Panc1 (cell line): Measurements from ENCODE around the gene CEBPA. TPM values are rescaled to one million over a fixed set of nuclear protein-coding genes. Genes with fewer than 3 reads are reported as not detected.

Source experiments
- ATAC-seq: fragments of 200-7000 bp; cut with Tn5 transposase; 2 replicates; pipeline ENCODE4 v1.9.1; 2020; ENCODE audit warnings: mild to moderate bottlenecking, moderate library complexity
- BruUV-seq: library from RNA; stranded (reverse); fragments of 400-500 nt; replicated peaks from 2 replicates; lab custom pipeline; 2021; lab: Mats Ljungman, UMichigan
- CTCF ChIA-PET: fragments of 300-600 bp; sonication (Branson Sonifier 250); formaldehyde crosslinking; loops from one replicate; lab custom pipeline; 2022; ENCODE audit warnings: antibody characterized with exemption; lab: Charles Lee
- POLR2A ChIA-PET: fragments of 300-600 bp; sonication (Branson Sonifier 250); formaldehyde crosslinking; loops from one replicate; lab custom pipeline; 2022; ENCODE audit warnings: antibody characterized with exemption; lab: Charles Lee
- DNase-seq: peaks from one replicate; pipeline ENCODE4 v3.0.0-alpha.2; 2010; ENCODE audit warnings: low read depth, low spot score
- H3K27ac ChIP-seq: 2 replicates; pipeline ENCODE4 v1.5.1; 2011; ENCODE audit warnings: mild to moderate bottlenecking, low read length, inconsistent platforms
- H3K27me3 ChIP-seq: fragments of 200-500 bp; sonication (Bioruptor generic); 2 replicates; pipeline ENCODE4 v1.6.0; 2014; ENCODE audit warnings: low read length, inconsistent platforms; ENCODE audit not compliant: control insufficient read depth, insufficient read depth
- H3K36me3 ChIP-seq: fragments of 200-500 bp; sonication (Bioruptor generic); 2 replicates; pipeline ENCODE4 v1.5.1; 2014; ENCODE audit warnings: inconsistent platforms, mild to moderate bottlenecking, low read length, moderate library complexity; ENCODE audit not compliant: control insufficient read depth, insufficient read depth
- H3K4me1 ChIP-seq: 2 replicates; pipeline ENCODE4 v1.5.1; 2011; ENCODE audit warnings: inconsistent platforms, mild to moderate bottlenecking, low read length, moderate library complexity; ENCODE audit not compliant: control insufficient read depth, insufficient read depth
- H3K4me3 ChIP-seq, 2 experiments: 2 replicates each; pipeline ENCODE4 v1.5.1; 2011 to 2012; ENCODE audit warnings: low read depth in 2 of 2, low read length in 2 of 2, mild to moderate bottlenecking in 2 of 2, inconsistent platforms in 1 of 2, moderate library complexity in 1 of 2
- H3K9me3 ChIP-seq: fragments of 200-500 bp; sonication (Bioruptor generic); 2 replicates; pipeline ENCODE4 v1.5.1; 2014; ENCODE audit warnings: low read depth, mild to moderate bottlenecking, inconsistent platforms, low read length, moderate library complexity; ENCODE audit not compliant: control insufficient read depth, insufficient read depth
- CTCF ChIP-seq: fragments of 450-650 bp; IDR thresholded peaks from 2 replicates; pipeline ENCODE4 v1.5.1; 2017; ENCODE audit warnings: mild to moderate bottlenecking
- POLR2AphosphoS5 ChIP-seq: IDR thresholded peaks from 2 replicates; pipeline ENCODE4 v1.6.1; 2012; ENCODE audit warnings: mild to moderate bottlenecking, low read depth, low read length, moderate library complexity
- SIN3A ChIP-seq: IDR thresholded peaks from 2 replicates; pipeline ENCODE4 v1.6.1; 2012; ENCODE audit warnings: low read depth, mild to moderate bottlenecking, low read length, moderate library complexity, borderline replicate concordance; ENCODE audit not compliant: insufficient read depth
- TCF7L2 ChIP-seq: IDR thresholded peaks from 2 replicates; pipeline ENCODE4 v1.6.1; 2011; ENCODE audit warnings: mild to moderate bottlenecking, low read depth, low read length, inconsistent platforms
- in situ Hi-C: cut with HindIII; loops from 2 replicates; pipeline ENCODE4 v1.10.0; 2016; ENCODE audit warnings: low sequenced_read_pairs, low pct_unique_long_range_greater_than_20kb
- intact Hi-C: fragments of 100-400 bp; cut with micrococcal nuclease; formaldehyde crosslinking; loops from one replicate; pipeline ENCODE4 v1.10.0; 2022; ENCODE audit not compliant: unreplicated experiment
- total RNA-seq: library from RNA; stranded (reverse); gene quantifications from one replicate; pipeline ENCODE4 v1.2.1, GENCODE V29; 2021; ENCODE audit not compliant: unreplicated experiment
- TF ChIP-seq, protein P1 (sequence below), 2 experiments: IDR thresholded peaks; 2 replicates each; pipeline ENCODE4 v1.6.1; 2011 to 2012; ENCODE audit warnings: low read depth in 2 of 2, control low read depth in 1 of 2, low read length in 1 of 2, mild to moderate bottlenecking in 1 of 2, moderate library complexity in 1 of 2; ENCODE audit not compliant: insufficient read depth in 1 of 2

Gene CEBPA
- total RNA-seq, 1 experiment from 2014 or later, result 1.6 TPM

DNA sequence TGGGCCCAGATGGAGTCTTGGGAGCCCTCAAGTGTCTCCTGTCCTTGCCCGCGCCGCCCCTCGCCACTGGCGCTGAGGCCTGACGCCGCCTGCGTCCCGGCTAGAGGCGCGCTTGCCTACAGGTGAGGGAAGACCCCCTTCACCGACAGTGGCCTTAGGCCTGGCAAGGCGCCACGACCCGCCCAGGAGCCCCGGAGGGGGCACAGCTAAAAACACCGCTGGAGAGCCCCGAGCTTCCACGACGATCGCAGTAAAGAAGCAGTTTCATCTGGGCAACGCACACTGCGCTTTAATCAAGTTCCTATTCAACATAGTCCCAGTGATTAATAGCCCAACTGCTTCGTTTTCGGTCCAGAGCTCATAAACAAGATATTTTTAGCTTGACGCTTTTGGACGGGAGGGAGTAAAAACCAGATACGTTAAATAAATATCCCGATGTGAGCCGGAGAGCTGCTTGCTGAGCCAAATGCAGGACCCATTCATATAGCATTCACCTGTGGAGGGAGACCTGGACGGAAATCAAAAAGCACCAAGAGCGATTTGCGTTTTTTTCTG lies 1.5 kb upstream of the CEBPA start:
- Histone ChIP-seq H3K9me3 (no peaks in the 10 kb centered on the region), H3K4me3 (no peak overlapping the region), H3K36me3 (no peaks in the 10 kb centered on the region; the same call in 1 of the 2 replicates), H3K4me1 (peaks cover 18% of the 10 kb centered on the region), H3K27ac (no peak overlapping the region), H3K27me3 (peaks cover 5% of the 10 kb centered on the region; the same call in 1 of the 2 replicates)
- in situ Hi-C loops (no loop called here), intact Hi-C loops (no loop called here)
- POLR2A ChIA-PET, result interaction anchor here (0.7 kb wide), 1 partner anchor 40 kb away, joined by 5 read pairs; no protein-coding TSS in a partner anchor
- ATAC-seq, result no peak
- no peak for DNase-seq
- TF ChIP-seq, protein P1, sequence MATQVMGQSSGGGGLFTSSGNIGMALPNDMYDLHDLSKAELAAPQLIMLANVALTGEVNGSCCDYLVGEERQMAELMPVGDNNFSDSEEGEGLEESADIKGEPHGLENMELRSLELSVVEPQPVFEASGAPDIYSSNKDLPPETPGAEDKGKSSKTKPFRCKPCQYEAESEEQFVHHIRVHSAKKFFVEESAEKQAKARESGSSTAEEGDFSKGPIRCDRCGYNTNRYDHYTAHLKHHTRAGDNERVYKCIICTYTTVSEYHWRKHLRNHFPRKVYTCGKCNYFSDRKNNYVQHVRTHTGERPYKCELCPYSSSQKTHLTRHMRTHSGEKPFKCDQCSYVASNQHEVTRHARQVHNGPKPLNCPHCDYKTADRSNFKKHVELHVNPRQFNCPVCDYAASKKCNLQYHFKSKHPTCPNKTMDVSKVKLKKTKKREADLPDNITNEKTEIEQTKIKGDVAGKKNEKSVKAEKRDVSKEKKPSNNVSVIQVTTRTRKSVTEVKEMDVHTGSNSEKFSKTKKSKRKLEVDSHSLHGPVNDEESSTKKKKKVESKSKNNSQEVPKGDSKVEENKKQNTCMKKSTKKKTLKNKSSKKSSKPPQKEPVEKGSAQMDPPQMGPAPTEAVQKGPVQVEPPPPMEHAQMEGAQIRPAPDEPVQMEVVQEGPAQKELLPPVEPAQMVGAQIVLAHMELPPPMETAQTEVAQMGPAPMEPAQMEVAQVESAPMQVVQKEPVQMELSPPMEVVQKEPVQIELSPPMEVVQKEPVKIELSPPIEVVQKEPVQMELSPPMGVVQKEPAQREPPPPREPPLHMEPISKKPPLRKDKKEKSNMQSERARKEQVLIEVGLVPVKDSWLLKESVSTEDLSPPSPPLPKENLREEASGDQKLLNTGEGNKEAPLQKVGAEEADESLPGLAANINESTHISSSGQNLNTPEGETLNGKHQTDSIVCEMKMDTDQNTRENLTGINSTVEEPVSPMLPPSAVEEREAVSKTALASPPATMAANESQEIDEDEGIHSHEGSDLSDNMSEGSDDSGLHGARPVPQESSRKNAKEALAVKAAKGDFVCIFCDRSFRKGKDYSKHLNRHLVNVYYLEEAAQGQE (IDR thresholded peaks at IDR 0.05; ENCODE audit: insufficient read depth in 1 of 2, low read depth in 2 of 2, low read length in 1 of 2), result no peak
- TF ChIP-seq SIN3A, result no peak
- TF ChIP-seq TCF7L2, result no peak
- TF ChIP-seq CTCF, result no peak
- TF ChIP-seq POLR2AphosphoS5, result no peak
- CTCF ChIA-PET, result interaction anchor here (1.0 kb wide), 1 partner anchor 76 kb away, joined by 3 read pairs; no protein-coding TSS in a partner anchor
- no TSS peak for BruUV-seq

DNA sequence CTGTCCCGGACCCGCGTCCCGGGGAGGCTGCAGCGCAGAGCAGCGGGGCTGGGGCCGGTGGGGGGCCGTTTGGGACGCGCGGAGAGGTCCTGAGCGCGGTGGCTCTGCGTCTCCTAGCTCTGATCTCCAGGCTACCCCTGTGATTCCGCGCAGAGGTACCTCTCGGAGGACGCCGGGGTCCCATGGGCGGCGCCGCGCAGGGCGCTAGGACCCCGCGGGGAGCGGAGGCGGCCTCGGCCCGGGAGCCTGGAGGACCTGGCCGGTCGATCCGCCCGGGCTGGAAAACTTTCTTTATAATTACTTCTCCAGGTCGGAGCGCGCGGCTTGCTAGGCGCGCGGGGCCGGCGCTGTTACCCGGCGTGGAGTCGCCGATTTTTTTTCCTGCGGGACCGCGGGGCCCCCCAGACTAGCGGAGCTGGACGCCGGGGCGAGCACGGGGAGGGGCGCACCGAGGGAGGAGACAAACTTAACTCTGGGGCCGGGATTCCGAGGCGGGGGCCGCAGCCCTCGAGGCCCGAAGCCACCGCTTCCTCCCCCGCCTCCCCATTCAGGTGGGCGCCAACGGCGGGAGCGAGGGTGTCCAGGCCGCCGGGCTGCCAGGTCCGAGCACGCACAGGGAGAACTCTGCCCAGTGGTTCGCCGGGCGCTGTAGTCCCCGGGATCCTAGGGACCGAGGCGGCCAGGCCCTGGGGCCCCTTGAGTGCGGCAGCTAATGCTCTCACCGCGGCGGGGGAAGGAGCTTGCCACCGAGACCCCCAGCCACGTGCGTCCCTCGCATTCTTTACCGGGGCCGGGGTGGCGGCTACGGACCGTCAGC lies 848 bp upstream of the CEBPA start:
- Histone ChIP-seq H3K9me3 (no peaks in the 10 kb centered on the region), H3K4me1 (peaks cover 18% of the 10 kb centered on the region), H3K4me3 (peak overlapping the region; percentile 51 to 71), H3K36me3 (no peaks in the 10 kb centered on the region; the same call in 1 of the 2 replicates), H3K27me3 (peaks cover 5% of the 10 kb centered on the region; the same call in 1 of the 2 replicates), H3K27ac (peak overlapping the region; percentile 40; the same call in 1 of the 2 replicates)
- no TSS peak for BruUV-seq
- TF ChIP-seq TCF7L2, result no peak
- TF ChIP-seq, protein P1 (IDR thresholded peaks at IDR 0.05; ENCODE audit: insufficient read depth in 1 of 2, low read depth in 2 of 2, low read length in 1 of 2), result no peak
- no peak for TF ChIP-seq CTCF
- no peak for TF ChIP-seq POLR2AphosphoS5
- no peak for TF ChIP-seq SIN3A
- intact Hi-C loops, result no loop called here
- no peak for DNase-seq
- CTCF ChIA-PET, result interaction anchor here (0.7 to 1.0 kb wide), 2 partner anchors 56 to 77 kb away, joined by 3 to 4 read pairs; no protein-coding TSS in a partner anchor
- peak; percentile 66 for ATAC-seq
- POLR2A ChIA-PET, result interaction anchor here (0.7 kb wide), 1 partner anchor 39 kb away, joined by 5 read pairs; no protein-coding TSS in a partner anchor
- in situ Hi-C loops, result no loop called here
